Activated T-cell treated with anti-CD3 and anti-CD28 coated beads, Interleukin-2, amount 50 U/mL, for 24 hours (primary cell): ENCODE measurements around the gene SLC22A7.

Experiments used
- DNase-seq: peaks from one replicate; pipeline ENCODE4 v3.0.0-alpha.2; 2020
- H3K27ac Mint-ChIP-seq: 2 replicates; pipeline ENCODE4 v1.8.0; 2020; ENCODE audit warnings: mild to moderate bottlenecking, mixed read lengths
- H3K27me3 Mint-ChIP-seq: 2 replicates; pipeline ENCODE4 v1.8.0; 2020; ENCODE audit warnings: mixed read lengths
- H3K36me3 Mint-ChIP-seq: 2 replicates; pipeline ENCODE4 v1.8.0; 2020; ENCODE audit warnings: low read depth, mixed read lengths
- H3K4me1 Mint-ChIP-seq: 2 replicates; pipeline ENCODE4 v1.8.0; 2020; ENCODE audit warnings: low read depth, mixed read lengths
- H3K4me3 Mint-ChIP-seq: 2 replicates; pipeline ENCODE4 v1.8.0; 2020; ENCODE audit warnings: mild to moderate bottlenecking, moderate library complexity, mixed read lengths
- H3K9me3 Mint-ChIP-seq: 2 replicates; pipeline ENCODE4 v1.8.0; 2020; ENCODE audit warnings: mixed read lengths

The SLC22A7 gene

DNA sequence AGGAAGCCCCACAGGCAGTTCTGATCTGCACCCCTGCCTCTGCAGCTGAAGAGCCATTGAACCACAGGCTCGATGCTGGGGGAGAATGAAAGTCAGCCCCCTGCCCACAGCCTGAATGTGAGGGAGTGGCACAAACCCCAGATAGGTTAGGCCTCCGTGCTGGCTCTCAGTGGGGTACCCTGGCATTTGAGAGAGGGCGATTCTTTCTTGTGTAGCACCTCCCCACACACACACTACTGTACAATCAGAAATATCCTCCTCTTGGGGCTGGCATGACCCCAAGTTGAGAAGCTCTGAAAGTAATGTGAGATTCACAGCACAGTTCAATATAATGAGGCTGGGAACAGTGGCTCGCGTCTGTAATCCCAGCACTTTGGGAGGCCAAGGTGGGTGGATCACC, 36.9 kb upstream of the SLC22A7 start:
- peaks cover 9% of the 10 kb centered on the region for H3K4me1 Mint-ChIP-seq
- no peak overlapping the region for H3K4me3 Mint-ChIP-seq
- DNase-seq = no peak
- no peaks in the 10 kb centered on the region for H3K36me3 Mint-ChIP-seq
- H3K9me3 Mint-ChIP-seq = no peaks in the 10 kb centered on the region
- no peak overlapping the region for H3K27ac Mint-ChIP-seq
- no peaks in the 10 kb centered on the region for H3K27me3 Mint-ChIP-seq

DNA sequence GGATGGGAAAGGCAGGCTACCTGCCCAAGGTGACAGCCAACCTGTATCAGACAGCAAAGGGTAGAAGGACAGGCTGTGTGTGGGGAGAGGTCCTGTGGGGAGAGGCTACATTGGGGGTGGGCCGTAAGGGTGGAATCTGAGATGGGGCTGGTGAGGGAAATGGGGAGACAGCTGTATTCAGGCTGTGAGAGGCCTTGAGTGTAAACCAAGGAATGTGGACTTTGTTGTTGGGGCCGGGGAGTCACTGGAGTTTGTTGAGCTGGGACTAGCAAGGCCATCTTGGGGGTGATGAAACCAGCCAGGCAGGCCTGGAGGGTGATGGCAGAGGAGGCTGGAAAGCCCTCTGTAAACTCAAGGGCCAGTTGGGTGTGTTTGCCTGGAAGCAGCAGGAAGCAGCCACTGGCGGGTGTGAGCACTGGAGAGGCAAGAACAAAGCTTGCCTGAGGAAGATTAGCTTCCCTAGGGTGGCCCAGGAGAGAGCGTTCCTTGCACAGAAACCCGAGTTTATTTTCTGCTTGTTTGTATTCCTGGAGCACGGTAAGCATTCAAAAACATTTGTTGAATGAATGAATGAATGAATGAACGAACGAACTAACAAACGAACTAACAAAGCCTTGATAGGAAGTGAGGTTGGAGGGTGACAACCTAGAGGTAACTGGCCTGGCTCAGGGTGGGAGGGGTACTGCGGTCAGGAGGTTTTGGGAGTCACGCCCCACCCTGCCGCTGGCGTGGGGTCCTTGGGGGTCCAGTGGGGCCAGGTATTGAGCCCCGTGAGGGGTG, 35.9 kb upstream of the SLC22A7 start:
- no peaks in the 10 kb centered on the region for H3K9me3 Mint-ChIP-seq
- no peak for DNase-seq
- H3K27me3 Mint-ChIP-seq = no peaks in the 10 kb centered on the region
- no peak overlapping the region for H3K27ac Mint-ChIP-seq
- no peaks in the 10 kb centered on the region for H3K36me3 Mint-ChIP-seq
- H3K4me1 Mint-ChIP-seq = peaks cover 6% of the 10 kb centered on the region
- H3K4me3 Mint-ChIP-seq = no peak overlapping the region

DNA sequence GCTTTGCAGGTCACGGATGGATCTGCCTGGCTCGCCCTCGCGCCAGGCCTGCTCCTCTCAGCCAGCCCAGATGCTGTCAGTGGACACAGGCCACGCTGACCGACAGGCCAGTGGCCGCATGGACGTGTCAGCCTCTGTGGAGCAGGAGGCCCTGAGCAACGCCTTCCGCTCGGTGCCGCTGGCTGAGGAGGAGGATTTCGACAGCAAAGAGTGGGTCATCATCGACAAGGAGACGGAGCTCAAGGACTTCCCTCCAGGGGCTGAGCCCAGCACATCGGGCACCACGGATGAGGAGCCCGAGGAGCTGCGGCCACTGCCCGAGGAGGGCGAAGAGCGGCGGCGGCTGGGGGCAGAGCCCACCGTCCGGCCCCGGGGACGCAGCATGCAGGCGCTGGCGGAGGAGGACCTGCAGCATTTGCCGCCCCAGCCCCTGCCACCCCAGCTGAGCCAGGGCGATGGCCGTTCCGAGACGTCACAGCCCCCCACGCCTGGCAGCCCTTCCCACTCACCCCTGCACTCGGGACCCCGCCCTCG, 35.2 kb upstream of the SLC22A7 start:
- Mint-ChIP-seq H3K4me3 (no peak overlapping the region), H3K36me3 (no peaks in the 10 kb centered on the region), H3K27me3 (no peaks in the 10 kb centered on the region), H3K4me1 (no peaks in the 10 kb centered on the region), H3K27ac (no peak overlapping the region), H3K9me3 (no peaks in the 10 kb centered on the region)
- DNase-seq = no peak

DNA sequence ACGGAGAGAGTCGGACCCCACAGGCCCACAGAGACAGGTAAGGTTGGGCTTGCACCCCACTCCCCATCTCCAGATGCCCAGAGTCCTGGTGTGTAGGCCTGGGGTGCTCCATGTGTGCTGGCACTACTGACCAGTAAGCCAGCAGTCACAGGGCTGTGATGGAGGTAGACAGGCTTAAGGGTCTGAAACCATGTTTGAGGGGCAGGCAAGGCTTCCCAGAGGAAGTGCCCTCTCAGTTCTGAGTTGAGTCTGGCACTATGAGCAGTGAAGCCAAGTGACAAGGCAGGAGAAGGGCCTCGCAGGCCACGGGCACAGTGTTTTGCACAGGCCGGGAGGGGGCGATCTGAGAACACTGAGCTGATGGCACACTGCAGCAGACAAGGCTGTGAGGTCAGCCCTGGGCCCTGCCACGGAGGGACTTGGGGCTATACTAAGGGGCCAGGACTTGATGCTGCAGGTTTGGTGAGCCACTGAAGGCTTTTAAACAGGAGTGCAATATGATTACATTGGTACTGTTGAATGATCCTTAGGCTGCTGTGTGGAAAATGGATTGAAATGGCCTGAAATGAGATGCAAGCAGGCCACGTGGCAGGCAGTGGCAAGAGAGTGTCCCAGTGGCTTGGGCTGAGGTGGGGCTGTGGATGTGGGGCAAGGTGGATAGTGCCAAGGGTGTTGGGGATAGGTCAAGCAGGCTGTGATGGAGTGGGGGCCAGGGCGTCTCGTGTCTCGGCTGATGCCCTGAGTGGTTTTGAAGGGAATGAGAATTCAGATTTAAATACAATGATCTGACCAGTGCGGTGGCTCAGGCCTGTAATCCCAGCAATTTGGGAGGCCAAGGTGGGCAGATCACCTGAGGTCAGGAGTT, 34.5 kb upstream of the SLC22A7 start:
- H3K4me1 Mint-ChIP-seq = no peaks in the 10 kb centered on the region
- H3K36me3 Mint-ChIP-seq = no peaks in the 10 kb centered on the region
- H3K27me3 Mint-ChIP-seq = peaks cover 5% of the 10 kb centered on the region
- no peak overlapping the region for H3K4me3 Mint-ChIP-seq
- H3K27ac Mint-ChIP-seq = no peak overlapping the region
- no peaks in the 10 kb centered on the region for H3K9me3 Mint-ChIP-seq
- peak; percentile 81 for DNase-seq

DNA sequence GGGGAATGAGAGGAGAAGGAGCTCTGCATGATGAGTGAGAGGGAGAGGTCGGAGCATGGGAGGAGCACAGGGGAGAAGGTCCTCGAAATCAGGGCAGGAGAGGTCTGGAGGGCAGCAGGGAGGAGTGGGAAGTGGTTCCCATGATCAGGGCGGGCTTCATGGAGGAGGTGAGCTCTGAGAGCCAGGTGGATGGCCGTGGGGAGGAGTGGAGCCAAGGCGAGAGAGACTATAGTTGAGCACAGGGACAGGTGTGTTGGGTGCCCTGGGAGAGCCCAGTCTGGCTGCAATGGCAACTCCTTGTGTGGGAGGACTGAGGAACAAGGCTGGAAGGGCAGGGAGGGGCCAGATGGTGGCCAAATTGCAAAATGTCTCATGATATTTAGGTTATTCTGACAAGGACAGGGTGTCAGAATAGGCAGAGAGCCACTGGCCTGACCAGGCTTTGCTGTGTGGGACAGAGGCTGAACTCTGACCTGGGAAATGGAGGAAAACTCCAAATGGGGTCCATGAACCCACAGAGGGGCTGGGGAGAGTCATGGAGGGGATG, 33.4 kb upstream of the SLC22A7 start:
- Mint-ChIP-seq H3K27me3 (peaks cover 11% of the 10 kb centered on the region), H3K4me1 (peaks cover 7% of the 10 kb centered on the region), H3K27ac (no peak overlapping the region), H3K9me3 (no peaks in the 10 kb centered on the region), H3K36me3 (no peaks in the 10 kb centered on the region), H3K4me3 (no peak overlapping the region)
- no peak for DNase-seq

DNA sequence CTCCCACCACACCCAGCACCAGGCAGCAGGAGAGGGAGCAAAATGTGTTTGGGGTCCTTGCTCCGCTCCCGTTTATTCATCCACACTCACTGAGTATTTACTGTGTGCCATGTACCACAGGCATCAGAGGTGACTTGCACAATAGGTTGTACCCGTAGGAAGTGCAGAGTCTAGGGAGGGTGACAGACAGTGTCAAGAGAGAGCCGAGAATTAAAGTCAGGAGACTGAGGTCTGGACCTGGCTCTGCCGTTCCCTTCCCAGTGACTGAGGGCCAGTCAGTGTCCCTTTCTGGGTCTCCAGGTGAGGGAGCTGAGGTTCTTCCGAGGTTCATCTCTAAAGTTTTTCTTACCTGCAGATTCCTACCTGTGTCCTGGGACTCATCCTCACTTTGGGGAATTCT, 32.5 kb upstream of the SLC22A7 start:
- H3K9me3 Mint-ChIP-seq = no peaks in the 10 kb centered on the region
- peaks cover 7% of the 10 kb centered on the region for H3K4me1 Mint-ChIP-seq
- H3K27ac Mint-ChIP-seq = no peak overlapping the region
- H3K4me3 Mint-ChIP-seq = no peak overlapping the region
- no peaks in the 10 kb centered on the region for H3K36me3 Mint-ChIP-seq
- no peak for DNase-seq
- H3K27me3 Mint-ChIP-seq = peaks cover 18% of the 10 kb centered on the region

GRCh38 chr6:43267619-43268354, 30.3 kb upstream of the SLC22A7 start:
- H3K36me3 Mint-ChIP-seq = no peaks in the 10 kb centered on the region

GRCh38 chr6:43268355-43268700, 29.7 kb upstream of the SLC22A7 start:
- no peak for DNase-seq
- no peaks in the 10 kb centered on the region for H3K36me3 Mint-ChIP-seq
- no peak overlapping the region for H3K4me3 Mint-ChIP-seq
- no peak overlapping the region for H3K27ac Mint-ChIP-seq
- no peaks in the 10 kb centered on the region for H3K9me3 Mint-ChIP-seq
- H3K27me3 Mint-ChIP-seq = peaks cover 21% of the 10 kb centered on the region
- peaks cover 7% of the 10 kb centered on the region for H3K4me1 Mint-ChIP-seq

More at GRCh38 chr6:43267619-43268354, 30.3 kb upstream of the SLC22A7 start:
- Mint-ChIP-seq H3K4me3 (no peak overlapping the region), H3K4me1 (peaks cover 7% of the 10 kb centered on the region), H3K27me3 (peaks cover 19% of the 10 kb centered on the region), H3K9me3 (no peaks in the 10 kb centered on the region), H3K27ac (no peak overlapping the region)
- DNase-seq = no peak

DNA sequence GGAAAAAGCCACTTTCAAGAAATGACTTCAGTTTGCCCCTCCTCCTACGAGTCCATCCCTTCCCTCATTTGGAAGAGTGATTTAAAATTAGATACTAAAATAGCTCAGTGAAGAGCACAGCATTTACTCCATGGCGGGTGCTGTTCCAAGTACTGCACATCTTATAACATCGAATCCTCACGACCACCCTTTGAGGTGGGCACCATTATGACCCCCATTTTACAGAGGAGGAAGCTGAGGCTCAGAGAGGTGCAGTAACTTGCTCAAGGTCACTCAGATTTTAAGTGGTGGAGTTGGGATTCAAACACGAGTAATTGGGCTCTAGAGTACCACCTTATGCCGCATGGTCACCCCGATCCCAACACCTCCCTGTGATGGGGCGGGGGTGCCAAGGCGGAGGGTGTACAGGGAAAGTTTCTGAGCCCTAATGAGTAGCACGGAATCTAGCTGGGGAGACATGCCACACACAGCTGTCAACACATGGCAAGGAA, 29.2 kb upstream of the SLC22A7 start:
- no peak overlapping the region for H3K27ac Mint-ChIP-seq
- peaks cover 25% of the 10 kb centered on the region for H3K27me3 Mint-ChIP-seq
- peaks cover 7% of the 10 kb centered on the region for H3K4me1 Mint-ChIP-seq
- H3K36me3 Mint-ChIP-seq = no peaks in the 10 kb centered on the region
- peak overlapping the region; percentile 29 for H3K4me3 Mint-ChIP-seq
- no peaks in the 10 kb centered on the region for H3K9me3 Mint-ChIP-seq
- DNase-seq = no peak

GRCh38 chr6:43269273-43270007, 28.6 kb upstream of the SLC22A7 start:
- peaks cover 31% of the 10 kb centered on the region for H3K27me3 Mint-ChIP-seq
- peaks cover 9% of the 10 kb centered on the region for H3K4me1 Mint-ChIP-seq
- no peaks in the 10 kb centered on the region for H3K9me3 Mint-ChIP-seq
- H3K4me3 Mint-ChIP-seq = peak overlapping the region; percentile 29
- H3K36me3 Mint-ChIP-seq = no peaks in the 10 kb centered on the region
- no peak overlapping the region for H3K27ac Mint-ChIP-seq
- DNase-seq = peak; percentile 70

DNA sequence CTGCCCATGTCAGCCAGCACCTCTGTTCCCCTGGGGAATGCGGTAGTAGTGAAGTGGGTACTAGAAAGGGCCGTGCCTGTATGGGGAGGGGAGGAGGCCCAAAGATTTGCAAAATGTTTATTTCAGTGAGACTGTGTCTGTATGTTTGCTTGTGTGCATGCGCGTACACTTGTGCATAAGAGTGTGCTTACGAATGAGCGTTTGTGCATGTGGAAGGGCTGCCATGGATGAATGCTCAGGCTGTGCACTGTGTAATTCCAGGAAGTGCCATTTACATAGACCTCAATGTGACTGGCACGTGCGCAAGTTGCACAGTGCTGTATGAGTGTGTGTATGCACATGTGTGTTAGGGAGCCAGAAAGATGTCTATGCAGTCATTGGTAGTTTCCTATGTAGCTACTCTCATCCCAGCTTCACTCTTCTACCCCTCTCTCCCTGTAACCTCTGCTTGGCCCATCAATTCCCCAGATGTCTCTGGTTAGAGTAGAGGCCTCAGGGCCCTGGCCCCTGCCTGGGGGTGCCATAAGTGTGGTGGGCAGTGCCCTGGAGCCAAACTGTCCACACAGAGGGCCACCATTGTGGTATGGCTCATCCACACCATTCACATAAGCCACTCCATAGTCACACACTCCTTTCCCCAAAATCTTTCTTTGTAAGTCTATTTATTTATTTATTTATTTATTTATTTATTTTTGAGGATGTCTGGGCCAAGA, 26.8 kb upstream of the SLC22A7 start:
- Mint-ChIP-seq H3K9me3 (no peaks in the 10 kb centered on the region), H3K4me3 (no peak overlapping the region), H3K27me3 (peaks cover 40% of the 10 kb centered on the region)

GRCh38 chr6:43271944-43272343, 26.1 kb upstream of the SLC22A7 start:
- Mint-ChIP-seq H3K36me3 (no peaks in the 10 kb centered on the region), H3K9me3 (no peaks in the 10 kb centered on the region), H3K4me3 (no peak overlapping the region), H3K27me3 (peaks cover 46% of the 10 kb centered on the region), H3K27ac (no peak overlapping the region), H3K4me1 (peaks cover 18% of the 10 kb centered on the region)
- no peak for DNase-seq

More for the DNA sequence above, 26.8 kb upstream of the SLC22A7 start:
- Mint-ChIP-seq H3K27ac (no peak overlapping the region), H3K4me1 (peaks cover 15% of the 10 kb centered on the region), H3K36me3 (no peaks in the 10 kb centered on the region)
- no peak for DNase-seq

- peaks cover 18% of the 10 kb centered on the region for H3K4me1 Mint-ChIP-seq
Measured at GRCh38 chr6:43273707-43274106, 24.4 kb upstream of the SLC22A7 start.

More at GRCh38 chr6:43273707-43274106, 24.4 kb upstream of the SLC22A7 start:
- no peak for DNase-seq
- Mint-ChIP-seq H3K27me3 (peaks cover 49% of the 10 kb centered on the region), H3K36me3 (no peaks in the 10 kb centered on the region), H3K27ac (no peak overlapping the region), H3K9me3 (no peaks in the 10 kb centered on the region), H3K4me3 (no peak overlapping the region)
